Spinal cord (tissue), 10 donors: ENCODE measurements around the gene ZNF674. TPM values are rescaled to one million over a fixed set of nuclear protein-coding genes. Genes with fewer than 3 reads are reported as not detected.
A peak's percentile ranks its signal among the peaks of the same experiment; 100 is the strongest.
"Not testable (repeated sequence)": the region's sequence is repeated elsewhere in the genome, so short reads cannot be mapped to it uniquely, and the experiment has no call there.

Source experiments
- DNase-seq, 6 donors: peaks; one replicate each; pipeline versions ENCODE4 v3.0.0 to v3.0.0-alpha.2; 2013 to 2015; ENCODE audit warnings: low spot score in 6 of 6, low read depth in 4 of 6
- H3K27ac ChIP-seq: one replicate; pipeline ENCODE4 v1.5.1; 2013; ENCODE audit warnings: low read depth, low read length, control low read depth
- H3K27me3 ChIP-seq: one replicate; pipeline ENCODE4 v1.6.1; 2013; ENCODE audit warnings: low read length; ENCODE audit not compliant: control insufficient read depth, insufficient read depth
- H3K36me3 ChIP-seq: one replicate; pipeline ENCODE4 v1.6.1; 2013; ENCODE audit warnings: low read length; ENCODE audit not compliant: control insufficient read depth, insufficient read depth
- H3K4me1 ChIP-seq: one replicate; pipeline ENCODE4 v1.6.1; 2013; ENCODE audit warnings: low read length; ENCODE audit not compliant: control insufficient read depth, insufficient read depth
- H3K4me3 ChIP-seq: one replicate; pipeline ENCODE4 v1.5.1; 2013; ENCODE audit warnings: low read depth, low read length, control low read depth
- H3K9me3 ChIP-seq: one replicate; pipeline ENCODE4 v1.6.1; 2013; ENCODE audit warnings: low read length; ENCODE audit not compliant: control insufficient read depth, insufficient read depth
- WGBS: methylation state at CpG from one replicate; pipeline ENCODE4 v1.1.5; 2013; ENCODE audit warnings: missing lambda C conversion rate; ENCODE audit not compliant: insufficient coverage; 5-methylcytosine and 5-hydroxymethylcytosine counted together
- polyA plus RNA-seq, 2 donors: library from polyadenylated mRNA; unstranded; fragments of 120-200 nt; gene quantifications; one replicate each; pipeline ENCODE4 v1.2.1, GENCODE V29; 2013; ENCODE audit not compliant: insufficient read length in 2 of 2
- total RNA-seq, 2 donors: library from RNA; depleted of rRNA in 1 of 2; stranded (reverse); fragments of 120-200 nt in 1 of 2; fragments of >200 nt in 1 of 2; gene quantifications; one replicate each; pipeline versions ENCODE4 v1.2.3 to v1.2.4, GENCODE V29; 2013 to 2014
- donor health status: healthy.

The ZNF674 gene
- total and polyA plus RNA-seq, 4 donors = 7.0 to 7.8 (median 7.2) TPM

- no peak for DNase-seq
- no peak overlapping the region for H3K4me3 ChIP-seq
- H3K36me3 ChIP-seq = no peaks in the 10 kb centered on the region
- H3K27me3 ChIP-seq = no peaks in the 10 kb centered on the region
- no peaks in the 10 kb centered on the region for H3K4me1 ChIP-seq
- WGBS = 50% methylated on average over 10 of the region's 10 CpGs
- H3K9me3 ChIP-seq = peaks cover 2% of the 10 kb centered on the region
- no peak overlapping the region for H3K27ac ChIP-seq
Measured at GRCh38 chrX:46488712-46489111, 56.5 kb downstream of the ZNF674 start.

GRCh38 chrX:46485897-46486296 is 59.3 kb downstream of the ZNF674 start:
- no peaks in the 10 kb centered on the region for H3K4me1 ChIP-seq
- no peak overlapping the region for H3K4me3 ChIP-seq
- DNase-seq = no peak
- H3K27ac ChIP-seq = no peak overlapping the region
- no peaks in the 10 kb centered on the region for H3K27me3 ChIP-seq
- 56% methylated on average over 7 of the region's 8 CpGs for WGBS
- no peaks in the 10 kb centered on the region for H3K9me3 ChIP-seq
- H3K36me3 ChIP-seq = no peaks in the 10 kb centered on the region

GRCh38 chrX:46478634-46479033 is 66.6 kb downstream of the ZNF674 start:
- DNase-seq, H3K27me3 ChIP-seq, H3K36me3 ChIP-seq, H3K9me3 ChIP-seq, H3K4me1 ChIP-seq, H3K4me3 ChIP-seq, H3K27ac ChIP-seq: not testable (repeated sequence)
- WGBS = 88% methylated on average over 1 of the region's 2 CpGs

DNA sequence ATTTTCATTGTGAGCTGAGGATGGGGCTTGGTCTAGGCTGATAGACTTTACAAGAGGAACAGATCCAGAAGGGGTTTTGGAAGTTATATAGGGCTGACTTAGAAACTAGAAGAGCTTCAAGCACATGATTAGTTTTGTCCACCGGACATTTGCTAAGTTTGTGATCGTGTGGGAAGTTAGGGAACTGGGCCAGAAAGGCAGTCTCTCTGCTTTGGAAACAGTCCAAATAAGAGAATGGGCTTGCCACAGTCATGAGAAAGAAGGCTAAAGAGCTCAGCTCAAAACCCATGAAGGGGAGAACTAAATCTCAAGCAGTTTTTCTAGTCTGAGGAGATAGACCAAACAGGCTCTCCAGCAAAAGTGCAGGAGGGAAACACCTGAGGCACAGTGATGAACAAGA is 67.8 kb downstream of the ZNF674 start:
- Histone ChIP-seq H3K27me3 (no peaks in the 10 kb centered on the region), H3K4me1 (no peaks in the 10 kb centered on the region), H3K4me3 (no peak overlapping the region), H3K36me3 (peaks cover 2% of the 10 kb centered on the region), H3K27ac (no peak overlapping the region), H3K9me3 (no peaks in the 10 kb centered on the region)
- 24% methylated on average over 2 of the region's 2 CpGs for WGBS
- peak in 3 of 6 donors; percentile 0 to 22 (median 21) for DNase-seq

GRCh38 chrX:46465203-46465602 is 80.0 kb downstream of the ZNF674 start:
- no peak overlapping the region for H3K4me3 ChIP-seq
- WGBS = no CpG with 5 or more reads among the region's 1 CpG
- H3K9me3 ChIP-seq = no peaks in the 10 kb centered on the region
- no peak overlapping the region for H3K27ac ChIP-seq
- H3K4me1 ChIP-seq = no peaks in the 10 kb centered on the region
- no peak for DNase-seq
- H3K27me3 ChIP-seq = no peaks in the 10 kb centered on the region
- peaks cover 3% of the 10 kb centered on the region for H3K36me3 ChIP-seq

DNA sequence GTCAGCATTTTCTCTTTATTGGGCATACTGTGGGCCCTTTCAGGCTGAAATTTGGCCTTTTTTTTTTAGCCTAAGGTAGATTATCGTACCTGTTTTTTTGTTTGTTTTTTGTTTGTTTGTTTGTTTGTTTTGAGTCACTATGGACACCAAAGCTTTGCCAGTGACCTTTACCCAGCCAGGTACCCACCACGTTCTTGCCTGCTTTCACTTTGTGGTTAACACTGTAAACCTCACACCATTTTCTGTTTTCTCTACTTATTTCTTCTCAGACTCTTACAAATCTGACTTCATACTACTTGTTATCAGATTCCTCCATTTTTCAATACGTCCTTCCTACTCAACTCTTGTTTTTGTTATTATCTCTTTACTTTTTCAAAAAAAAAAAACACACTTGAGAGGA is 81.5 kb downstream of the ZNF674 start:
- Histone ChIP-seq H3K9me3 (no peaks in the 10 kb centered on the region), H3K4me3 (no peak overlapping the region), H3K27me3 (no peaks in the 10 kb centered on the region), H3K27ac (no peak overlapping the region), H3K4me1 (no peaks in the 10 kb centered on the region), H3K36me3 (peaks cover 3% of the 10 kb centered on the region)
- WGBS = 61% methylated on average over 2 of the region's 3 CpGs
- no peak for DNase-seq

DNA sequence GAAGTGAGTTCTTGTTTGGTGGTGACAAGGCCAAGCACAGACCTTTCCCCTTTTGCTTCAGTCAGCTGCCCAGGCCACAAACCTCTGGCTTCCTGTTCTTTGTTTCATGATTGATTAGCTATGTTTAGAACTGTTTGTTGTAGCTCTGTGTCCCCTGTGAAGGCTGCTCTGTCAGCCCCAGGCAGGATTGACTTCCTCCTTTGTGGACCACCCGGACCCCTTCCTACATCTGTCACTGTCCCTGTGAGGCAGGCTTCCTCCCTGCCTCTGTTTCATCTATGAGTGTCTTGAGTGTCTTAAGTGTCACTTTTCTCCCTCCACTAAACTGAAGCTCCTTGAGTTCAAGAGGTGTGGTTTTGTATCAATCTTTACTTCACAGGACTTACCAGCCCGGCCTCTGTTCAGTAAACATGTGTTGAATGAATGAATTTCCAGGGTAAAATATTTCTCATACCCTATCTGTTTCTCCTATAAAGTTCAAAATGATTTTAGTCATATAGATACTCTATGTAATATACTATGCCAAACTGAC is 83.5 kb downstream of the ZNF674 start:
- peaks cover 5% of the 10 kb centered on the region for H3K36me3 ChIP-seq
- WGBS = no CpG with 5 or more reads among the region's 2 CpGs
- no peak overlapping the region for H3K27ac ChIP-seq
- H3K4me1 ChIP-seq = no peaks in the 10 kb centered on the region
- H3K4me3 ChIP-seq = no peak overlapping the region
- H3K9me3 ChIP-seq = no peaks in the 10 kb centered on the region
- H3K27me3 ChIP-seq = no peaks in the 10 kb centered on the region
- DNase-seq = no peak

DNA sequence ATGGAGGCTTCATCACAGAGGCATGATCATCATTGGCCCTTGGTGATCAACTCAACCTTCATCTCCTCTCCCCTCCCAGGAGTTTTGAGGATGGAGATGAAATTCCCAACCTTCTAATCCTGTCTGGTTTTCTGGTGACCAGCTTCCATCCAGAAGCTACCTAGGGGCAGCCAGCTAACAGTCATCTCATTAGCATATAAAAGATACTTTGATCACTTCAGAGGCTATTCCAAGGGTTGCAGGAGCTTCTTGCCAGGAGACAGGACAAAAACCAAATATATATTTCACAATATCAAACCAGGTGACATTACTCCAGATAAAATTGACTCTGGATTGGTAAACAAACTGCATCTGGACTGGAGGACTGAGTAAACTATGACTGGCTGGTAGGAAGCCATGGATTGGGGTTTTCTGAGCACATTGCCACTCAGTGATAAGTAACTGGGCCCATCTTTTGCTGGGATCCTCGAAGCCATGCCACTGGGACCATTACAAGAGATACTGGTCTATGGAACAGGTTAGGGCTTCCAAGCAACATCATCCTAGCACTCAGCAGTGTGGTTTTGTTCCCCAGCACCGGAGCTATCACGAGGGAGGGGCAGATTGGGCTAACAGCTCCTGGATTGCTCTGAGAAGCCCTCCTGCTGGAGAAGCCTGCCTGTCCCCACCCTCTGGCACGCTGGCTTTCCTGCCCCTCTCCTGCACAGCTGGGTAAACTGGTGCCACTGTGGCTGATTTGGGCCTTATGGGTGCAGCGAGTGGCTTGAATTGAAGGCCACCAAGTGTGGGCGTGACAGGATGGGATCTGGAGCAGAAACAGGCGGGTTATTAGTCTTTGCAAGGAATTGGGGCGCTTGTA is 84.2 kb downstream of the ZNF674 start:
- H3K9me3 ChIP-seq, H3K27me3 ChIP-seq, H3K36me3 ChIP-seq, H3K4me1 ChIP-seq, H3K4me3 ChIP-seq, H3K27ac ChIP-seq, DNase-seq: not testable (repeated sequence)
- 41% methylated on average over 6 of the region's 8 CpGs for WGBS

GRCh38 chrX:46459603-46460002 is 85.6 kb downstream of the ZNF674 start:
- Histone ChIP-seq H3K36me3 (peaks cover 5% of the 10 kb centered on the region), H3K27me3 (no peaks in the 10 kb centered on the region), H3K4me1 (no peaks in the 10 kb centered on the region), H3K27ac (no peak overlapping the region), H3K4me3 (no peak overlapping the region), H3K9me3 (no peaks in the 10 kb centered on the region)
- no peak for DNase-seq
- 81% methylated on average over 2 of the region's 3 CpGs for WGBS
